ENCODE results near the gene ATP6V0B. TPM values are rescaled to one million over a fixed set of nuclear protein-coding genes. Genes with fewer than 3 reads are reported as not detected.
A peak's percentile ranks its signal among the peaks of the same experiment; 100 is the strongest.

The ATP6V0B gene
- total and polyA plus RNA-seq, 4 donors: 69.5 to 277 (median 129) TPM

- no peak overlapping the region for H3K27ac ChIP-seq (ENCODE audit: low read depth in 1 of 2, low read length in 2 of 2)
- no peak overlapping the region for H3K9ac ChIP-seq (ENCODE audit: low read depth in 1 of 2, low read length in 2 of 2)
- H3K36me3 ChIP-seq (ENCODE audit: control insufficient read depth in 4 of 4, insufficient read depth in 3 of 4, low read depth in 1 of 4, low read length in 3 of 4): peaks cover 4 to 58% (median 17%) of the 10 kb centered on the region in 4 donors
- no peaks in the 10 kb centered on the region for H3K4me1 ChIP-seq (ENCODE audit: control insufficient read depth in 4 of 4, insufficient read depth in 4 of 4, low read length in 3 of 4)
- H3K27me3 ChIP-seq (ENCODE audit: control insufficient read depth in 4 of 4, insufficient read depth in 4 of 4, low read length in 3 of 4): no peaks in the 10 kb centered on the region
- 93% methylated on average over 7 of the region's 7 CpGs for WGBS
- H3K9me3 ChIP-seq (ENCODE audit: control insufficient read depth in 4 of 4, low read length in 3 of 4): no peaks in the 10 kb centered on the region
- no peak overlapping the region for H3K4me3 ChIP-seq (ENCODE audit: low read depth in 1 of 3, low read length in 3 of 3)
- DNase-seq (ENCODE audit: low spot score): no peak
- no peak for TF ChIP-seq YY1 (IDR thresholded peaks at IDR 0.05)
- no peak for TF ChIP-seq NR2F2 (IDR thresholded peaks at IDR 0.05)
- no peak for TF ChIP-seq ATF3 (IDR thresholded peaks at IDR 0.05)
- no peak for TF ChIP-seq FOXA1 (IDR thresholded peaks at IDR 0.05)
- TF ChIP-seq EGR1 (IDR thresholded peaks at IDR 0.05; ENCODE audit: low read depth in 2 of 2): no peak
Observed at GRCh38 chr1:43957407-43958040, 17.2 kb upstream of the ATP6V0B start.

- DNase-seq (ENCODE audit: low spot score): peak; percentile 63
- Histone ChIP-seq H3K27me3 (ENCODE audit: control insufficient read depth in 4 of 4, insufficient read depth in 4 of 4, low read length in 3 of 4) (no peaks in the 10 kb centered on the region), H3K9me3 (ENCODE audit: control insufficient read depth in 4 of 4, low read length in 3 of 4) (no peaks in the 10 kb centered on the region), H3K4me1 (ENCODE audit: control insufficient read depth in 4 of 4, insufficient read depth in 4 of 4, low read length in 3 of 4) (no peaks in the 10 kb centered on the region), H3K36me3 (ENCODE audit: control insufficient read depth in 4 of 4, insufficient read depth in 3 of 4, low read depth in 1 of 4, low read length in 3 of 4) (peaks cover 6 to 67% (median 22%) of the 10 kb centered on the region in 4 donors), H3K4me3 (ENCODE audit: low read depth in 1 of 3, low read length in 3 of 3) (no peak overlapping the region), H3K9ac (ENCODE audit: low read depth in 1 of 2, low read length in 2 of 2) (no peak overlapping the region), H3K27ac (ENCODE audit: low read depth in 1 of 2, low read length in 2 of 2) (no peak overlapping the region)
- TF ChIP-seq SP1 (IDR thresholded peaks at IDR 0.05): no peak
- no peak for TF ChIP-seq HNF4A (conservative IDR thresholded peaks at IDR 0.05)
- TF ChIP-seq FOXA1 (IDR thresholded peaks at IDR 0.05): no peak
- no peak for TF ChIP-seq ATF3 (IDR thresholded peaks at IDR 0.05)
- no peak for TF ChIP-seq GABPA (IDR thresholded peaks at IDR 0.05 in 1 of 2, conservative IDR thresholded peaks at IDR 0.05 in 1 of 2)
- no peak for TF ChIP-seq TAF1 (conservative IDR thresholded peaks at IDR 0.05)
- TF ChIP-seq HNF4G (IDR thresholded peaks at IDR 0.05): no peak
- TF ChIP-seq CTCF (IDR thresholded peaks at IDR 0.05; ENCODE audit: low read depth, low read length, missing input control): no peak
- no peak for TF ChIP-seq RAD21 (IDR thresholded peaks at IDR 0.05)
- WGBS: 96% methylated on average over 9 of the region's 9 CpGs
Observed at GRCh38 chr1:43958351-43959255, 16.2 kb upstream of the ATP6V0B start.

GRCh38 chr1:43960798-43961197 lies 14.0 kb upstream of the ATP6V0B start:
- TF ChIP-seq SP1 (IDR thresholded peaks at IDR 0.05) (no peak), ZBTB33 (IDR thresholded peaks at IDR 0.05) (no peak), REST (IDR thresholded peaks at IDR 0.05) (no peak), ATF3 (IDR thresholded peaks at IDR 0.05) (no peak), HNF4G (IDR thresholded peaks at IDR 0.05) (no peak), HNF4A (conservative IDR thresholded peaks at IDR 0.05) (no peak), FOXA1 (IDR thresholded peaks at IDR 0.05) (no peak), MAX (IDR thresholded peaks at IDR 0.05) (no peak), TAF1 (conservative IDR thresholded peaks at IDR 0.05) (no peak), NR2F2 (IDR thresholded peaks at IDR 0.05) (no peak), FOXA2 (IDR thresholded peaks at IDR 0.05) (no peak), GABPA (IDR thresholded peaks at IDR 0.05 in 1 of 2, conservative IDR thresholded peaks at IDR 0.05 in 1 of 2) (no peak), YY1 (IDR thresholded peaks at IDR 0.05) (no peak)
- DNase-seq (ENCODE audit: low spot score): no peak
- H3K9me3 ChIP-seq (ENCODE audit: control insufficient read depth in 4 of 4, low read length in 3 of 4): no peaks in the 10 kb centered on the region
- peaks cover 6 to 80% (median 23%) of the 10 kb centered on the region in 4 donors for H3K36me3 ChIP-seq (ENCODE audit: control insufficient read depth in 4 of 4, insufficient read depth in 3 of 4, low read depth in 1 of 4, low read length in 3 of 4)
- H3K27me3 ChIP-seq (ENCODE audit: control insufficient read depth in 4 of 4, insufficient read depth in 4 of 4, low read length in 3 of 4): no peaks in the 10 kb centered on the region
- no peak overlapping the region for H3K4me3 ChIP-seq (ENCODE audit: low read depth in 1 of 3, low read length in 3 of 3)
- no peak overlapping the region for H3K9ac ChIP-seq (ENCODE audit: low read depth in 1 of 2, low read length in 2 of 2)
- no peak overlapping the region for H3K27ac ChIP-seq (ENCODE audit: low read depth in 1 of 2, low read length in 2 of 2)
- WGBS: 95% methylated on average over 8 of the region's 8 CpGs
- no peaks in the 10 kb centered on the region for H3K4me1 ChIP-seq (ENCODE audit: control insufficient read depth in 4 of 4, insufficient read depth in 4 of 4, low read length in 3 of 4)

Measured in liver (tissue), 9 donors.